Medulla oblongata (tissue), 1 donor: ENCODE results near the gene ATP2C2.
"Not testable (repeated sequence)": the region's sequence is repeated elsewhere in the genome, so short reads cannot be mapped to it uniquely, and the experiment has no call there.

Source experiments
- DNase-seq: peaks from one replicate; pipeline ENCODE4 v3.0.0-alpha.2; 2015; ENCODE audit errors: extremely low spot score

Gene ATP2C2

GRCh38 chr16:84367297-84367680, 1.0 kb upstream of the ATP2C2 start:
- no peak for DNase-seq

- DNase-seq = no peak
Measured at GRCh38 chr16:84367750-84368307, 509 bp upstream of the ATP2C2 start.

DNA sequence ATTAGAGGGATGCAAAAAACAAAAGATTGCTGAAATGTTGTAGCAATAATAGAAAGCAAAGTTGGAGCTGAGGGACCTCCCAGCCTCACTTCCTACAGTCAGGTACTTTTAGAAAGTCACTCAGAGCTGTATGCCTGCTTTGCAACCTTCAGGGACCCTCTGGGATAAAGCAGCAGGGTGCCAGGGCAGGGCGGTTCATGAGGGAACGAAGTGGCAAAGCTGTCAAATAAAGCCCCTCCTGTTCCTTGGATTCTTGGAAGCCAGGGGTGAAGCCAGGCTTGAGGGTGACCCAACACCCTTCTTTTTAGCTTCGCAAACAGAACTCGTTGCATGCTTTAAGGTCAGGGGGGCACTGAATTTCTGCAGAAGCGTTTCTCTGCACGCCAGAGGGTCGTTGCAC, 767 bp downstream of the ATP2C2 start:
- DNase-seq = no peak

DNA sequence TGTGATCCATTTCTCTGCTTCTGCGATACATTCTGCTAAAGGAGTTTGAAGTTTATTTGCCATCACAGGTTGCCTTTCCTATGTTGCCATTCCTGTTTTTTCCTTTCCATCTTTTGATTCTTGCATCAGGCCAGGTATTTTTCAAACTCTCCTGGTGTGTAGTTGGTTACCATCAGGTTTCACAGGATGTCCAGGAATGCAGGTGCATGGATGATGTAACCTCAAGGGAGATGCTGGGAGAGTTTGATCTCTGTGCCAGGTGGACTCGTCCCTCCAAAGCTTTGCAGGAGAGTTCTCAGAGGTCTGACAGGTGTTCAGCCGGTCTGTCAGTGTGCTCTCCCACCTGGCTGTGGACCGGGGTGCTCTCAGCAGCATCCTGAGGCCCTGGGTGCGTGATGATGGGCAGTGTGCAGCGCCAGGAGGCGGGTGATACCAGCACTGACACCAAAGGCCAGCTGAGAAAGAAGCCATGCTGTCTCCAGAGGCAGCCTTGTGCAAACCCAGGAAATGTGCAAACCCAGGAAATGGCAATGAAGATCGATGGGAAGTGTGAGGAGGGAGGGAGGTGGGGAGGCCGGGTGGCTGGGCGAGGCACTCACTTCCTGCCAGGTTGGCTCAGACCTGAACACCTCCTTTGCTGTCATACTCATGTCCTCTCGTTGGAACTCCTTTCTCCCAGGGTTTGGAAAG, 1.7 kb downstream of the ATP2C2 start:
- DNase-seq = no peak

- DNase-seq = no peak
Measured at GRCh38 chr16:84370723-84371552, 2.6 kb downstream of the ATP2C2 start.

DNA sequence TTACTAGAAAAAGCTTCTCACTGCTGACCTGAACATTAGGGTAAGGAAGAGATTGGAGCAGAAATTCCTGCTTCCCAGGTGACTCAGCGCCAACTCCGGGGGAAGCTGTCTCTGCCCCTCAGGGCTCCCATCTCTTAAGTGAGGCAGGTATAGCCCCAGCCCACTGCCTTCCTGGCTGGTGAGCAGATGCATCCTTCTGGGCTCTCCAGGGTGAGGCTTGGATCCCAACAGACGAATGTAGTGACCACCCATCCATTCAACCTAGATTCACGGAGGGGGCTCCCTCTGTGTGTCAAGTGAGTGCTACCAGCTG, 3.2 kb downstream of the ATP2C2 start:
- no peak for DNase-seq

- no peak for DNase-seq
Measured at GRCh38 chr16:84373907-84374489, 5.7 kb downstream of the ATP2C2 start.

DNA sequence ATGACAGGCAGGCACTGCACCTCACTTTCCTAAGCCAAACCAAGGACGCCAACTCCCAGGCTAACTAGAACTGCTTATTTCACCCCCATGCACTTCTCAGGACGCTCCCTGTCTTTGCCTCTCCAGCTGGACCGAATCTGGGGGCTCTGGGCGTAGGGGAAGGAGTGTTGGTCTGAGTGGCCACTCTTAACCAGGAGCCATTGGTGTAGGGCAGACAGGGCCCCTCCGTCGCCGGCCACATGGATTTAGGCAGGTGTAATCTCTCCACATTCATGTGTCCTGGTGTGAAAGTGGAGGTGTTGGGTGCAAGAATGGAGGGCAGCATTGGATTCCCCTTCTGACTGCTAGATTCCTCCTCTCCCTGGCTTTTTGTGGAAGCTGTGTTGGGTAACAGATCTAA, 9.8 kb downstream of the ATP2C2 start:
- no peak for DNase-seq

GRCh38 chr16:84378567-84378966, 10.2 kb downstream of the ATP2C2 start:
- DNase-seq = no peak

DNA sequence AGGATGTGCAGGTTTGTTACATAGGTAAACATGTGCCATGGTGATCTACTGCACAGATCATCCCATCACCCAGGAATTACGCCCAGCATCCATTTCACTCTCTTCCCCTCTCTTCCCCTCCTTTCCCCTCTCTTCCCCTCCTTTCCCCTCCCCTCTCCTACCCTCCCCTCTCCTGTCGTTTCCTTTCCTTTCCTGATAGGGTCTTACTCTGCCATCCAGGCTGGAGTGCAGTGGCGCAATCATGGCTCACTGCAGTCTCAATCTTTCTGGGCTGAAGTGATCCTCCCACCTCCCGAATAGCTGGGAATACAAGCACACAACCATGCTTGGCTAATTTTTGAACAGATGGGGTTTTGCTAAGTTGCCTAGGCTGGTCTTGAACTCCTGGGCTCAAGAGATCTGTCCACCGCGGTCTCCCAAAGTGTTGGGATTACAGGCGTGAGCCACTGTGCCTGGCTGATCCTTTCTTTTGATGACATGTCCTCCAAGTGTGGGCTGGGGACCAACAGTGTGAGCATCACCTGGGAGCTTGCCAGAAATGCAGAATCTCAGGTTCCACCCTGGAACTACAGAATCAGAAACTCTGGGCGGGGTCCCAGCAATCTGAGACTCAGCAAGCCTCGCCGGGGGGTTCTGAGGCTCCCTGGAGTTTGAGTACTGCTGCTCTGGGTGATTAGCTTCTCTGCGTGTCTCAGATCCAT, 10.8 kb downstream of the ATP2C2 start:
- DNase-seq = no peak

DNA sequence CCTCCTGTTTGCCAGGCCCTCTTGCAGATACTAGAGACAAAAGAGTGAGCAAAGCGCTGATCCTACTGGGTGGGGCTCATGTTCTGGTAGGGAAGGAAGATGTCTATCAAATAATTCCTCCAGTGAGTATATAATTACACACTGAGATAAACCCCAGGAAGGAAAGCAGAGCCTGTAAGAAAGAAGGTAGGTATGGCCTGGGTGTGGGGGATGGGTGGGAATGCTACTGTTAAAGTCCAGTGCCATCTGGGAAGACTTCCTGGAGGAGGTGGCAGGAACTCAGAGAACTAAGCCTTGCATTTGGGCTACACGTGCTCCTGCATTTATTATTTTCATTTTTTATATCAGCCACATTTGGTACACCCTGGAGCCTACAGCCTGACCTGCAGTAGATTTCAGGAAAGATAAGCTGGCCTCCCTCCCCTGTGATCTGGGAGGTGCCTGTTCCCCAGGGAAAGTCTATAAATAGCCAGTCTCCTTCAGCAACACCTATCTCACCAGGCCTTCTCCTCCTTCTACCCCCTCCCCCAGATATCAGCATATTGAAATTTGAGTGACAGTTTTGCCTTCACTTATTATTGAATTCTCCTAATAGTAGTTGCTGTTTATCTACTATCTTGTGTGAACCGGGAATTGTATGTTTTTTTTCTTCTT, 11.5 kb downstream of the ATP2C2 start:
- DNase-seq = no peak

DNA sequence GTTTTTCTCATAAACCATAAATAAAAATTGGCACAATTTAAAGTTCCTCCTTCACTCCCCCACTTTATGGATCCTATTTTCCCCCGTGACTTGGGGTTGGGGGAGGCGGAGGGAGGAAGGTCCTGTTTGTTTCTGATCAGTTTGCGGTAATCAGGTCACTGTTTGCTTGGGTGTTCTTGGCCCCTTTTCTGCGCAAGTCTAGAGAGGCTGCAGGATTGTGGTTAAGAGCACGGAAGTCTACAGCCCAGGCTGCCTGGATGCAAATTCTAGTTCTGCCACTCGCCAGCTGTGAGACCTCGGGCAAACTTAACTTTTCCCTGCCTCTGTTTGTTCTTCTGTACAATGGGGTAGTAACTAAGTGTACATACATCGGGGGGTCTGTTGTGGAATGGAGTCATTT, 12.1 kb downstream of the ATP2C2 start:
- no peak for DNase-seq

DNA sequence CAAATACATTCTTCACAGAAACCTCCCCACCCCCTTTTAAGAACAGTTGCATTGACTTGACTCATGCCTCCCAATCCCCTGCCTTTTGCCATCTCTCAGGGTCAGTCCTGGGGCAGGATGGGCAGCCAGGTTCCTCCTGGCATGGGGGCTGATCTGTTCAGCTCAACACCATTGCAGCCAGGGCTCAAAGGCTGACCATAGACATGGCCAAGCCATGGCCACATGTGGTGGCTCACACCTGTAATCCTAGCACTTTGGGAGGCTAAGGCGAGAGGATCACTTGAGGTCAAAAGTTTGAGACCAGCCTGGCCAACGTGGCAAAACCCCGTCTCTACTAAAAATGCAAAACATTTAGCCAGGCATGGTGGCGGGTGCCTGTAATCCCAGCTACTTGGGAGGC, 14.1 kb downstream of the ATP2C2 start:
- DNase-seq = no peak

DNA sequence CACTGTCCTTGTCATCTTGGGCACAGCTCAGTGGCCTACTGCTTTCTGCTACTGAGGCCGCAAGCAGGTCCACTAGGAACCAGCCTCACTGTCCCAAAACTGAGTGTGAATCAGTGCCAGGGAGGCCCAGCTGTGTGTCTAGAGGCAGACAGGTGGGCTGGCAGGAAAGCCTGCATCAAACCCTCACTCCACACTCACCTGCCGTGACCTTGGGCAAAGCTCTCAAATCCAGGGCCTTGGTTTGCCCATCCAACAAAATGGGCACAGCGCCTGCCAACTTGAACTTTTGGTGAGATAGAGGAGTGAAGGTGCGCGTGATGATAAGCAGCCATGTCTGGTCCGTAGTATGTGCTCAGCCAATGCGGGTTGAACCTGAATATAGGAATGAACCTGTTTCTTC, 14.8 kb downstream of the ATP2C2 start:
- DNase-seq = no peak

DNA sequence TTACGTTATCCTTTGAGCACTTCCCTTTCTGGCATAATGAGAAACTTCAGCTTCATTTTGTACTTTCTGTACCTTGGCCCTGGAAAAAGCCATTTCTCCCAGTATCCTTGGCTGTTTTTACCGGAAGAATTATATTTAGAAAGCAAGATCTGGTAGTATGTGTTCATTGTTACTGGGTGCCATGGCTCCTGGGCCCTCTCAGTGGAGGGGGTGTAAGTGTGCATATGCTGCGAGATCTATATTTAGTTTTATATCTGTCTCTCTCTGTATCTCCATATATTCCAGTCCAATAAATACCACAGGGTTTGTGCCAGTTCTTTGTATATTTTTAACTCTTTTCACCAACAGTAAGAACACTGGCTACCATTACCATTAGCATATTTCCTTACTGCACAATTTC, 17.7 kb downstream of the ATP2C2 start:
- DNase-seq = no peak

DNA sequence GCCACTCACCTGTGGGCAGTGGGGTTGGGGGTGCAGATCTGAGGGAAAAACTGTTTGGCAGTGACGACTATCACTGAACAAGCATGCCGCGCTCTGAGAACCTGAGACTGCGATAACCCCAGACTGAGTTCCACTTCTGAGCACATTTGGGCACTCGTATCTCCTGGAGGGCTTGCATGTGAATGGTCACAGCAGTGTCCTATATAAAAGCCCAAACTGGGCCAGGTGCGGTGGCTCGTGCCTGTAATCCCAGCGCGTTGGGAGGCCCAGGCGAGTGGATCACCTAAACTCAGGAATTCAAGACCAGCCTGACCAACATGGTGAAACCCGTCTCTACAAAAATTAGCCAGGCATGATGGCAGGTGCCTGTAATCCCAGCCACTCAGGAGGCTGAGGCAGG, 18.7 kb downstream of the ATP2C2 start:
- no peak for DNase-seq

DNA sequence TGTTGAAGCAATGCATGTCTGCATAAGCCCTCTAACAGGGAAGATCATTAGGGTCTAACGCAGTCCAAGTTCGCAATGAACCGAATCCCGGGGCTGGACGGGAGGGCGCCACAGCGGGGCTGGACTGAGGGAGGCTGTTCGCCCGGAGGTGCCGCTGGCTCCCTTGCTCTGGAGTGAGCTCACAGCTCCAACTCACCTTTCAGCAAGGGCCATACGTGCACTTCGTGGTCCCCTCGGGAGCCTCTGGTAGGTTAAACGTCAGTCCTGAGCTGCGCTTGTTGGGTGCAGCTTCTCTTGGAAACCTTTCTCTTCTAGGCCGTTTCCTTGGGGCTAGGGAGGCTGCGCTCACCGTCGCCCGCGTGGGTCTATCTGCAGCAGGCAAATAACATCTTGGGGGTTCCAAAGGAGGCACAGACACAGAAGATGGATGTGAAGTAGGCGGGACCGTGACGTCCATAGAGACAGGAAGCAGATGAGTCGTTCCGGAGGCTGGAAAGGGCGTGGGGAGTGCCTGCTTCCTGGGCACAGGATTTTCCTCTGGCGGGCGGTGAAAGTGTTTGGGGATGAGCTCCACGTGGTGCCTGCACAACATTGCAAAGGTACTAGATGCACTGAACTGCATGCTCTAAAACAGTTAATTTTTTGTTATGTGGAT, 21.9 kb downstream of the ATP2C2 start:
- DNase-seq = no peak

DNA sequence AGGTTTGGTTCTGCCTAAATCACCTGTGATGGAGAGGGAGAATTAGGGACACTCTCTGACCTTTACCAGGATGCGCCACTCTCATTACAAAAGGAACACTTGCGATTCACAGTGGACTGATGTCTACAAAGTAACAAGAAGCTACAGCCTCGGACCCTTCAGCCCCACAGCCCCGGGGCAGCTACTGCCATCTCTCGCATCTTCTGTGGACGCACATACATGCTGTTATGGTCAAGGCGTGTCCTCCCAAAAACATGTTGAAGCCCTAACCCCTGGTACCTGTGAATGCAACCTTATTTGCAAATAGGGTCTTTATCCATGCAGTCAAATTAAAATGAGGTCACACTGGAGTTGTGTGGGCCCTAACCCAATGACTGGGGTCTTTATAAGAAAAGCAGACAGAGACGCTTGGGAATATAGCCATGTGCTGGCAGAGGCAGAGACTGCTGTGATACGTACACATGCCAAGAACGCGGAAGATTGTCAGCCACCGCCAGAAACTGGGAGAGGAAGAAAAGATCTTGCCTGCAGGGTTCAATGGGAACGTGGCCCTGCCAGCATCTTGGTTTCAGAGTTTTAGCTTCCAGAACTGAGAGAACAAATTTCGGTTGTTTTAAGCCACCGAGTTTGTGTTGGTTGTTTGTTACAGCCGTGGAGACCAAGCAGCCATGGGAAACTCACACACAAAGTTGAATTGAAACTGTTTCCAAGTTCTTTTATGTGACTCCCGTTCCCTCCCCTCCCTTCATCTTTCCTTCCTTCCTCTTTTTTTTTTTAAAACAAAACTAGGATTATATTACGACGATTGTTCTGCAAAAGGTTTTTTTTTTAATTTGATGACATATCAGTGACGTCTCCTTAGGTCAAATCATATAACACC, 23.1 kb downstream of the ATP2C2 start:
- DNase-seq = peak; percentile 69

GRCh38 chr16:84392031-84392360, 23.7 kb downstream of the ATP2C2 start:
- no peak for DNase-seq

- not testable (repeated sequence) for DNase-seq
Measured at GRCh38 chr16:84396082-84396481, 27.7 kb downstream of the ATP2C2 start.
